ENCODE results near the gene GNB4.

Gene GNB4

DNA sequence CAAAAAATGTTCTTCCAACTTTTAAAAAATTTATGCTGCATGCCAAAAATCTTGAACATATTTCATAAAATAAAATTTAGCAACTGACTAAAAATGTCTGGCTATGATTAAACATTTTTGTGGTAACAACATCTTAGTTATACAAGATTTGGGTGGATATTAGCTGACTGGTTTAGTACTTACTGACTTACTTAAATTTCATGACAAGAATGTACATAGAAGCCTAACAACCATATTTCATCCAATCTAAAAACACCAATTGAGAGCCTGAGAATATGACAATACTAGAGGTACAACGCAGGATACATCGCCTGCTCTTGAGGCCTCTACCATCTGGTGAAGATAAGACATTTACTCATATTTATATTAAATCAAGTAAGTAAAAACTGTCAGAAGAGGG is 34.6 kb downstream of the GNB4 start:
- Histone ChIP-seq H3K4me1 (no peaks in the 10 kb centered on the region), H3K27me3 (no peaks in the 10 kb centered on the region), H3K9me3 (no peaks in the 10 kb centered on the region), H3K4me2 (no peak overlapping the region), H3K9ac (no peak overlapping the region), H4K20me1 (0 out of 2 replicates have a peak, but pooled peaks cover 2% of the 10 kb centered on the region), H3K27ac (no peak overlapping the region), H3K36me3 (peaks cover 62% of the 10 kb centered on the region), H3K4me3 (no peak overlapping the region)
- no peak for TF ChIP-seq Cebpa-rat (IDR thresholded peaks at IDR 0.05)

- H3K9ac ChIP-seq = no peak overlapping the region
- peaks cover 66% of the 10 kb centered on the region for H3K36me3 ChIP-seq
- no peak for TF ChIP-seq Cebpa-rat (IDR thresholded peaks at IDR 0.05)
- no peak overlapping the region for H3K27ac ChIP-seq
- no peaks in the 10 kb centered on the region for H3K4me1 ChIP-seq
- H3K4me2 ChIP-seq = no peak overlapping the region
- H3K27me3 ChIP-seq = no peaks in the 10 kb centered on the region
- H3K9me3 ChIP-seq = no peaks in the 10 kb centered on the region
- H4K20me1 ChIP-seq = no peaks in the 10 kb centered on the region
- H3K4me3 ChIP-seq = no peak overlapping the region
Observed at GRCh38 chr3:179415377-179415776, 35.9 kb downstream of the GNB4 start.

DNA sequence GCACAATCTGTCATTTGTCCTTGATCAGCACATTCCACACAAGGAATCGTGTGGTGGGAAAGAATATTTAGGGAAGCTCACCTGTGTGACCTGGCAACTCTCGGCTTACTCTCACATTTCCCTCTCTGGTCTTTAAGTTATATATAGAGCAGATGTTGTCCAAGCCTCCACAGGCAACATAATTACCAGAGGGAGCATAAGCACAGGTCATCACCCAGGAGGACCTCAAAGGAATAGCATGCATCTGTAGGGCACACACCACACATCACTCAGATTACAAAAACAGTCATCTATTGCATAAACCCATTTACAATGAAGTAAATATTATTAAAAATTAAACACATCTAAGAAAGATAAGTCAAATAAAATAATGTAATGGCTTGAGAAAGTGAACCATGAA is 36.5 kb downstream of the GNB4 start:
- Histone ChIP-seq H3K36me3 (peaks cover 68% of the 10 kb centered on the region), H3K4me3 (no peak overlapping the region), H3K9ac (no peak overlapping the region), H3K9me3 (no peaks in the 10 kb centered on the region), H3K27ac (no peak overlapping the region), H4K20me1 (no peaks in the 10 kb centered on the region), H3K4me2 (no peak overlapping the region), H3K4me1 (no peaks in the 10 kb centered on the region), H3K27me3 (no peaks in the 10 kb centered on the region)
- TF ChIP-seq Cebpa-rat (IDR thresholded peaks at IDR 0.05) = no peak

- Histone ChIP-seq H4K20me1 (no peaks in the 10 kb centered on the region), H3K9me3 (no peaks in the 10 kb centered on the region), H3K27me3 (no peaks in the 10 kb centered on the region), H3K9ac (no peak overlapping the region), H3K27ac (no peak overlapping the region), H3K4me1 (no peaks in the 10 kb centered on the region), H3K4me2 (no peak overlapping the region), H3K4me3 (no peak overlapping the region), H3K36me3 (peaks cover 74% of the 10 kb centered on the region)
- TF ChIP-seq Cebpa-rat (IDR thresholded peaks at IDR 0.05) = no peak
Observed at GRCh38 chr3:179410999-179411398, 40.3 kb downstream of the GNB4 start.

- Histone ChIP-seq H3K36me3 (peaks cover 77% of the 10 kb centered on the region), H3K4me3 (no peak overlapping the region), H3K27ac (no peak overlapping the region), H3K9me3 (no peaks in the 10 kb centered on the region), H4K20me1 (no peaks in the 10 kb centered on the region), H3K4me2 (no peak overlapping the region), H3K9ac (no peak overlapping the region), H3K4me1 (no peaks in the 10 kb centered on the region), H3K27me3 (no peaks in the 10 kb centered on the region)
- TF ChIP-seq Cebpa-rat (IDR thresholded peaks at IDR 0.05) = no peak
Observed at GRCh38 chr3:179410331-179410730, 40.9 kb downstream of the GNB4 start.

DNA sequence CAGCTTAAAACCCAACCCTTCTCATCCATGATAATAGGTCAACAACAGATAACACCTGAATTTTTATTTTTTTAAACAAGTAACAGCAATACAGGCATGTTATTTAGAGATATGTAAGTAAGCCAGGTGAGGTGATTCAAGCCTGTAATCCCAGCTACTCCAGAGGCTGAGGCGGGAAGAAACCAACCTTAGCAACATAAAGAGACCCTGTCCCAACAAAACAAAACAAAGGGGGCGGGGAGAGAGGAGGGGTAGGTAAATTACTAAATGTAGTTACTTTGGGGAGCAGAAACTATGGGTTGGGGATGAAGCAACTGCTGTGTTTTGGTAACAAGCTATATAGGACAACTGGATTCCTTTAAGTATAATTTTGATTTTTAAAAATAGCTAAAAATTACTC is 47.0 kb downstream of the GNB4 start:
- H3K4me2 ChIP-seq = no peak overlapping the region
- H3K4me1 ChIP-seq = no peaks in the 10 kb centered on the region
- no peaks in the 10 kb centered on the region for H4K20me1 ChIP-seq
- no peaks in the 10 kb centered on the region for H3K27me3 ChIP-seq
- H3K9ac ChIP-seq = no peak overlapping the region
- H3K9me3 ChIP-seq = no peaks in the 10 kb centered on the region
- no peak overlapping the region for H3K27ac ChIP-seq
- TF ChIP-seq Cebpa-rat (IDR thresholded peaks at IDR 0.05) = no peak
- H3K36me3 ChIP-seq = peaks cover 74% of the 10 kb centered on the region
- no peak overlapping the region for H3K4me3 ChIP-seq

DNA sequence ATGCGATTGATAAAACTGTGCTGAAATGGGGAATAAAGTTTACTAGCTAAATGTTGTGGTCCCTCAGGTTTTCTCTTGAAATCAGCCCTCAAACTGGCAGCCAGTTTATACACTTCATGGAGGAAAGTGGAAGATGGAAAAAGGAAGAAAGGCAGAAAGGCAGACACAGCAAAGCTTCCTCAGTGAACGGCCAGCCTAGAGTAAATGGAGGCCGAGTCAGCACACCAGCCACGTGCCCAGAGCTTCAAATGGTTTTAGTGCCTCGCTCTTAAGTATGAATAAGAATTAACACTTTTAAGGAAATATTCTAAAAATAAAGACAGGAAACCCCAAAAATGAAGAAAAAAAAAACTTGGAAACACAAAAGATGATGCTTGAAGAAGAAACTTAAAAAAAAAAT is 48.3 kb downstream of the GNB4 start:
- Histone ChIP-seq H3K9me3 (no peaks in the 10 kb centered on the region), H3K27me3 (no peaks in the 10 kb centered on the region), H3K9ac (no peak overlapping the region), H3K4me2 (no peak overlapping the region), H3K4me3 (no peak overlapping the region), H3K4me1 (no peaks in the 10 kb centered on the region), H4K20me1 (no peaks in the 10 kb centered on the region), H3K27ac (no peak overlapping the region), H3K36me3 (peaks cover 70% of the 10 kb centered on the region)
- no peak for TF ChIP-seq Cebpa-rat (IDR thresholded peaks at IDR 0.05)

DNA sequence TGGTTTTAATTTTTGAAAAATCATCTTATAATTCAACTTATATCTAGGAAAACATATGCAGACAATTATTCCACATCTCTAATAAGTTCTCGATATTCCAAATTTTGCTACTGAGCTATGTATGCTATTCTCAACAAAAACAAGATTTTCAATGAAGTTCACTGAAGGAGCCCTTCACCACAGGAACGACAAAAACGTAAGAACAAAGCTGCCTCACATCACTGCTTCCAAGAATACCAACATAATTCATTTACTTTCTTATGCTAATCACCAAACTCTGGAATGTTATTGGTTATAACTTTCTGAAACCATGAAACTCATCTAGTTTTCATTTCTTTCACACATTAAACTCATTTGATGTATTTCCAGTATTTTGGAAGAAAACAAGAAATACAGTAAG is 49.7 kb downstream of the GNB4 start:
- Histone ChIP-seq H3K4me1 (no peaks in the 10 kb centered on the region), H3K36me3 (peaks cover 65% of the 10 kb centered on the region), H3K9ac (no peak overlapping the region), H3K9me3 (no peaks in the 10 kb centered on the region), H3K27me3 (no peaks in the 10 kb centered on the region), H3K4me2 (no peak overlapping the region), H3K27ac (no peak overlapping the region), H4K20me1 (no peaks in the 10 kb centered on the region), H3K4me3 (no peak overlapping the region)
- TF ChIP-seq Cebpa-rat (IDR thresholded peaks at IDR 0.05) = no peak

- H3K9ac ChIP-seq = no peak overlapping the region
- no peaks in the 10 kb centered on the region for H4K20me1 ChIP-seq
- peaks cover 60% of the 10 kb centered on the region for H3K36me3 ChIP-seq
- no peak overlapping the region for H3K27ac ChIP-seq
- H3K4me2 ChIP-seq = no peak overlapping the region
- H3K9me3 ChIP-seq = no peaks in the 10 kb centered on the region
- no peak overlapping the region for H3K4me3 ChIP-seq
- no peaks in the 10 kb centered on the region for H3K27me3 ChIP-seq
- no peaks in the 10 kb centered on the region for H3K4me1 ChIP-seq
- no peak for TF ChIP-seq Cebpa-rat (IDR thresholded peaks at IDR 0.05)
Observed at GRCh38 chr3:179398574-179399231, 52.6 kb downstream of the GNB4 start.

DNA sequence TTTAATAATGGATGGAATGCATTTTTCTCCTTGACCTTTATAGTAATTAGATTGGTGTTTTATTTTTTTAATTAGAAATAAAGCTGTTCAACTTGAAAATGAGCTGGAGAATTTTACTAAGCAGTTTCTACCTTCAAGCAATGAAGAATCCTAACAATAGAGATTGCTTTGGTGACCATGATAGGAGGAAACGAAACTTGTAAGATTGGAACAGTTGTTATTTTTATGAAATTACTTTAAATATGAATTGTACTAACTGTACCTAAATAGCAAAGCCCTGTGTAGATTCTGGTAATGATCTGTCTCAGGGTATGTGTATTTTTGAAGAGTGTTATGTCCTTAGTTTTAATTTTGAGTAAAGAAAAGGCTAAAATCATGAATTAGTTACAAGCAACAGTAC is 59.4 kb downstream of the GNB4 start:
- Histone ChIP-seq H3K27ac (no peak overlapping the region), H3K36me3 (peaks cover 59% of the 10 kb centered on the region), H3K27me3 (no peaks in the 10 kb centered on the region), H3K4me2 (no peak overlapping the region), H3K9ac (no peak overlapping the region), H4K20me1 (no peaks in the 10 kb centered on the region), H3K4me1 (no peaks in the 10 kb centered on the region), H3K4me3 (no peak overlapping the region), H3K9me3 (no peaks in the 10 kb centered on the region)
- TF ChIP-seq Cebpa-rat (IDR thresholded peaks at IDR 0.05) = no peak

GRCh38 chr3:179376474-179376873 is 74.8 kb downstream of the GNB4 start:
- Histone ChIP-seq H3K9me3 (no peaks in the 10 kb centered on the region), H3K4me3 (no peak overlapping the region), H3K9ac (no peak overlapping the region), H3K36me3 (peaks cover 64% of the 10 kb centered on the region), H4K20me1 (no peaks in the 10 kb centered on the region), H3K4me2 (no peak overlapping the region), H3K27ac (no peak overlapping the region), H3K27me3 (no peaks in the 10 kb centered on the region), H3K4me1 (no peaks in the 10 kb centered on the region)
- TF ChIP-seq Cebpa-rat (IDR thresholded peaks at IDR 0.05) = no peak

Data from BLaER1 (cell line).